Mucosa of descending colon (tissue), 3 donors: ENCODE measurements around the gene AGPAT2. TPM values are rescaled to one million over a fixed set of nuclear protein-coding genes. Genes with fewer than 3 reads are reported as not detected.

Experiments
- ATAC-seq: fragments of 200-7000 bp; cut with Tn5 transposase; one replicate; pipeline ENCODE4 v1.9.1; 2020; ENCODE audit warnings: mild to moderate bottlenecking, moderate library complexity
- DNase-seq, 3 donors: peaks; one replicate each; pipeline ENCODE4 v3.0.0-alpha.2; 2020
- H3K36me3 ChIP-seq: fragments of 200-600 bp; one replicate; pipeline ENCODE4 v1.8.0; 2021; ENCODE audit warnings: low read depth, mild to moderate bottlenecking
- H3K4me1 ChIP-seq: fragments of 200-600 bp; one replicate; pipeline ENCODE4 v1.8.0; 2021; ENCODE audit warnings: low read depth, mild to moderate bottlenecking
- H3K4me3 ChIP-seq: fragments of 200-600 bp; one replicate; pipeline ENCODE4 v1.8.0; 2021; ENCODE audit warnings: mild to moderate bottlenecking
- H3K9me3 ChIP-seq: fragments of 200-600 bp; one replicate; pipeline ENCODE4 v1.8.0; 2021; ENCODE audit warnings: mild to moderate bottlenecking
- CTCF ChIP-seq: fragments of 200-600 bp; IDR thresholded peaks from one replicate; pipeline ENCODE4 v1.8.0; 2022; ENCODE audit warnings: antibody characterized with exemption, mild to moderate bottlenecking
- intact Hi-C, 2 donors: fragments of 100-400 bp; cut with DNase I in 1 of 2; cut with micrococcal nuclease in 1 of 2; formaldehyde crosslinking; loops; one replicate each; pipeline versions ENCODE4 v1.11.0 to v1.11.1; 2022; cut with DNase I, micrococcal nuclease
- total RNA-seq, 3 donors: library from RNA; stranded (reverse); fragmentation: NEBNext Ultra II Directional in 2 of 3; extraction: Animal tissue kit (Norgen Biotek cat#: 25700) in 2 of 3; gene quantifications; one replicate each; pipeline versions ENCODE4 v1.2.1 to v1.2.4, GENCODE V29; 2021 to 2023
- donor health status: DM: no; HTN: no; CAD: no; lungs with moderate emphysema.
- donor health status: DM: no; HTN: no; CAD: no.
- donor health status: DM: no; HTN: yes; CAD: no.

The AGPAT2 gene
- total RNA-seq, 3 donors from 2014 or later, result 113 to 296 (median 152) TPM

DNA sequence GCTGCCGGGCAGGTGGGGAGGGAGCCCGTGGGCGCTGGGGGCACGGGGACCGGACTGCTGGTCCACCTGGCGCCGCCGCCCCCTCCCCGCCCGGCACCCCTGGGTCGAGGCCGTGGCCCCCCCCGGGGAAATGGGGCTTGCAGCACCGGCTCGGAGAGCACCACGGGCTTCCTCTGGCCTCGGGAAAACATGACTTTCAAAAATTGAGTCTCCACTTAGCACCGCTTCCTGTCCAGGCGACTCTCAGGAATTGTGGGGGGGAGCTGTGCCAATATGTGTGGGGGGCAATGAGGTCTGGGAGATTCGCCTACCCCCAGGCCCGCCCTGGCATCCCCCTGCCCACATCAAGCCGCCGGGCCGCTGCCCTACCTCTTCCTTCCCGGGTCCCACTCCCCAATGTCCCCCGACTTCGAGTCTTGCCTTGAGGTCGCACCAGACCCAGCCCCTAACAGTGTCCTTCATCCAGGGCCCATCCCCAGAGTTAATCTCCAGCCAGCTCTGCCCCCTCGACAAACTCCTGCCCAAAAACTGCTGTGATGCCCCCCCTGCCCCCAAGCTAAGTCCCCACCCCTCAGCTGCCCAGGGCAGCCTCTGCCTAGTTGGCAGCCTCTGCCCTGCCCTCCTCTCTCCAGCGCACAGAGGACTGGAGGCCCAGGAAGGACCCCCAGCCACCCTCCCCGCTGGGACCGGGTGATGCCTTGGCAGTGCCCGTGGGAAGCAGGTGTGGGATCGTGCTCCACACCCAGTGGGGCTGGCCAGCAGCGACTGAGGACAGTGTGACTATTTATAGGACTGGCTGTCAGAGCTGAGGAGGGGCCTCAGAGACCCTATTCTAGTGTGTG is 20.7 kb downstream of the AGPAT2 start:
- no peaks in the 10 kb centered on the region for H3K9me3 ChIP-seq
- intact Hi-C loops, result no loop called here
- H3K4me3 ChIP-seq, result no peak overlapping the region
- H3K36me3 ChIP-seq, result no peaks in the 10 kb centered on the region
- ATAC-seq (no peak), DNase-seq (peak in 1 of 3 donors; percentile 24)
- peaks cover 21% of the 10 kb centered on the region for H3K4me1 ChIP-seq
- no peak for TF ChIP-seq CTCF

DNA sequence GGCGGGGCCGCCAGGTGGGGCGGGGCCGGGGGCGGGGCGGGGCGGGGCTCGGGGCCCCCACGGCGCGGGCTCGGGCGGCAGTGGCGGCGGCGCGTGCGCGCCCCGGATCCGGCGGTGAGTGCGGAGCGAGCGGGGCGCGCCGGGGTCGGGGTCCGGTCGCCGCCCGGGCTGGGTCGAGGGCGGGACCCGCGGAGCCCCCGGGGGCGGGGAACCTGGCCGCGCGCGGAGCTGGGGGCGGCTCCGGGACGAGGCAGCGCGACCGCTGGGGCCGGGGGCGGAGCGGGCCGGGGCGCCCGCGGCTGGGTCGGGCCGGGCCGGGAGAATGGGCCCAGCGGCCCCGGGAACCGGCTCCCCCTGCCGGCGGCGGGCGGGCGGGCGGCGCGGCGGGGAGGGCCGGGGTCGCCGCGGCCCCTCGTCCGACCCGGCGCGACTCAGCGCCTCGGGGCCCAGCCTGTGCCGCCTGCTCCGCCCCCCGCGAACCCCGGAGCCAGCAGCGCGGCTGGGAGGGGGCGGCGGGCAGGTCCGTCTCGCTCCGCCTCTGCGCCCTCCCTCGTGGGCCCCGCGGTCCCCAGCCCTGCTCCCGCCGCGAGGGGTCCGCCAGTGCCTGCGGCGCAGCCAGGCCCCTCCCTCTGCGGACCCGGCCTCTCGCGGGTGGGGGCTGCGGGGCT is 21.4 kb downstream of the AGPAT2 start:
- H3K4me1 ChIP-seq, result peaks cover 17% of the 10 kb centered on the region
- no peaks in the 10 kb centered on the region for H3K9me3 ChIP-seq
- TF ChIP-seq CTCF, result no peak
- no peaks in the 10 kb centered on the region for H3K36me3 ChIP-seq
- H3K4me3 ChIP-seq, result no peak overlapping the region
- ATAC-seq (no peak), DNase-seq (peak in 1 of 3 donors; percentile 32)
- intact Hi-C loops, result no loop called here

- Histone ChIP-seq H3K9me3 (no peaks in the 10 kb centered on the region), H3K4me3 (no peak overlapping the region), H3K36me3 (no peaks in the 10 kb centered on the region), H3K4me1 (peaks cover 12% of the 10 kb centered on the region)
- intact Hi-C loops, result no loop called here
- TF ChIP-seq CTCF, result no peak
- ATAC-seq (no peak), DNase-seq (peak in 1 of 3 donors; percentile 45)
Observed at GRCh38 chr9:136665111-136665703, 22.1 kb downstream of the AGPAT2 start.

DNA sequence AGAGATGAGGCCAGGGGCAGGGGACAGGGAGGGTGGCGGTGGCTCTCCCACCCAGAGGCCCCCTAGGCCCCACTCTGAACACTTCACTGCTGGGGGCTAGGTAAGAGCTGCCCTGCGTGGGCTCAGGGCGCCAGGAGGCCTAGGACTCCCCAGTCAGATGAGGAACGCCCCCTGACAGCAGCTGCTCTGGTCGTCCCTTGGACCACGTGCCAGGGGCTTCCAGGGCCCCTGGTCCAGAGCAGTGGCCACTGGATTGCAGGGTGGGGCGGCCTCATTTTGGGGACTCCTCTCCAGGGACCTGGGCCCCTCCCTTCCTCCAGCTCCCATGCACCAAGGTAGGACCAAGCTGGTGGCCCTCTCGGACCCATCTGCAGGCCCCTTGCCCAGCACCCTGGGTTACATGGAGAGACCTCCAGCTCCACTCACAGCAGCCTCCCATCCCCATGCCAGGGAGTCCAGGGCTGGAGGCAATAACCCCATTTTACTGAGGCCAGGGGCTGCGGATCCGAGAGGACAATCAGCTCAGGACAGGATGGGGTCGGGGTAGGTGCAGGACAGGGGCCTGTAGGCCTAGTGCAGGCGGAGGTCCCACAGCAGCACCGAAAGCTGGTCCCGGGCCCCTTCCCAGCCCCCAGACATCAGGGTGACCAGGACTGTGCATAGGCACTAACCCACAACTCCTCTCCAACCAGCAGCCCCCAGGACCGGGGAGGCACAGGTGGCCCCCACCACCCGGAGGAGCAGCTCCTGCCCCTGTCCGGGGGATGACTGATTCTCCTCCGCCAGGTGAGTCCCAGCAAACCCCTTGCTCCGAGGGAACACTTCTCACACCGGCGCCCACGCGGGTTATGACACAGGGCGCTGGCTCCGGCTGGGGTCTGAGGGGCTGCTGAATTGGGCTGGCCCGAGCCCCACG is 23.0 kb downstream of the AGPAT2 start:
- peak in 1 of 3 donors; percentile 31 for DNase-seq
- intact Hi-C loops, result no loop called here
- Histone ChIP-seq H3K9me3 (no peaks in the 10 kb centered on the region), H3K36me3 (no peaks in the 10 kb centered on the region), H3K4me3 (no peak overlapping the region), H3K4me1 (peaks cover 12% of the 10 kb centered on the region)
- ATAC-seq, result no peak
- no peak for TF ChIP-seq CTCF
